GM21515 (cell line): ENCODE data around the gene IER3.

Source experiments
- ATAC-seq: cut with Tn5 transposase; IDR thresholded peaks from one replicate; pipeline ENCODE4 v1.9.1; 2021; ENCODE audit not compliant: unreplicated experiment

The IER3 gene, protein sequence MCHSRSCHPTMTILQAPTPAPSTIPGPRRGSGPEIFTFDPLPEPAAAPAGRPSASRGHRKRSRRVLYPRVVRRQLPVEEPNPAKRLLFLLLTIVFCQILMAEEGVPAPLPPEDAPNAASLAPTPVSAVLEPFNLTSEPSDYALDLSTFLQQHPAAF

DNA sequence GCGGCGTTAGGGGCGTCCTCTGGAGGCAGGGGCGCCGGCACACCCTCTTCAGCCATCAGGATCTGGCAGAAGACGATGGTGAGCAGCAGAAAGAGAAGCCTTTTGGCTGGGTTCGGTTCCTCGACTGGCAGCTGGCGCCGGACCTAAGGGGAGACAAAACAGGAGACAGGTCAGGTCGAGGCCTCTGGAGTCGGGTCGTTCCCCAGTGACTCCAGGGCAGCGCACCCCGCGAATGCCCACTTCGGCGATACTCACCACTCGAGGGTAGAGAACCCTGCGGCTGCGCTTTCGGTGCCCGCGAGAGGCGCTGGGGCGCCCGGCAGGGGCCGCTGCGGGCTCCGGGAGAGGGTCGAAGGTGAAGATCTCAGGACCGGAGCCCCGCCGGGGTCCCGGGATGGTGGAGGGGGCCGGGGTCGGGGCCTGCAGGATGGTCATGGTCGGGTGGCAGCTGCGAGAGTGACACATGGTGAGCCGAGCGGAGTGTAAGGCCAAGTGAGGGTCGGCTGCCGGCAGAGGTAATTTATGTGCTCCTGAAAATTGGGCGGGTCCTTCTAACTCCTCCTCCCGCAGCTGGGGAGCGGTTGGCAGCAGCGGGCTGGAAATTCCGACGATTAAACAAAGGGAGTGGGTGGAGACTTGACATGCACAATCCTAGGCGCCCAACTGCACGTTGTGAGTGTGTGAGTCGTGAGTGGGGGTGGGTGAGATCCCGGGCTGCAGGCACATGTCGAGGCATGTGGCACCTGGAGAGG, at the start of gene IER3:
IER3 (minus strand) TSS at position 494 of the 752 bp plus-strand sequence; CDS start at position 465, 29 bp downstream.
- no peak for ATAC-seq

DNA sequence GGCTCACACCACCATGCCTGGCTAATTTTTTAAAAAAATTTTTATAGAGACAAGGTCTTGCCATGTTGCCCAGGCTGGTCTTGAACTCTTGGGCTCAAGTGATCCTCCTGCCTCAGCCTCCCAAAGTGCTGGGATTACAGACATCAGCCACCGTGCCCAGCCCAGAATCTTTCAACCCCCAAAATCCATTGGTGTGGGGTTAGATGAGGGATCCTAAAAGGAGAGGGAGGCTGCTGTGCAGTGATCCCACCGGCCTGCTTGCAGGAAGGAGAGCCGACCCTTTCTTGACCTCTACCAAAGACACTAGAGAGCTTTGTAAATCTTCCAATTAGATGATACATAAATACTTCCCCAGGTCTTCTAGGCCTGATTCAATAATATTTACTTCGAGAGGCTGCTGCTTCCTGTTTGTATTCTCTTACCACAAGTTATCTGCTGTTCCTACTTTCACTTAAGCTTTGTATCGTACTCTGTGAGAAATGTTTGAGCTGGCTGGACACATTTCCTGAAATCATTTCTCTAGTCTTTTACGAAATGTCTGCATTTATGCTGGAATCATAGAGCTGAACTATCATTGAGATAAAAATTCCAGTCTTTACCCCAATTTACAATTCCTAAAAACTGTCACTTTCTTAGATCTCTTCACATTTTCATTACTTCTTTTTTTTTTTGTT, 49.3 kb upstream of the IER3 start:
- no peak for ATAC-seq

DNA sequence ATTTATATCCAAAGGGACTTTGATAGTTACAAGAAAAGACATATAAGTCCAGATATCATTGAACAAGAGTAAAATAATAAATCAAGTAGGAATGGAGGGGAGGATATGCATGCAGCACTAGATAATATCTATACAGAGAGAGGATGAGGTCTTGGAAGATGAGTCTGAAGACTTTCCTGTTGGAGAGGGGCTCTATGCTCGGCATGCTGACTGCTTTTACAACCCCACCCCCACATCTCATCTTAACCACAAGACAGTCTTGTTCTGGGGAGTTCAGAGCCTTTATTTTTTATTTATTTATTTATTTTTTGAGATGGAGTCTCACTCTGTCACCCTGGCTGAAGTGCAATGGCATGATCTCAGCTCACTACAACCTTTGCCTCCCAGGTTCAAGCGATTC, 48.4 kb upstream of the IER3 start:
- no peak for ATAC-seq

DNA sequence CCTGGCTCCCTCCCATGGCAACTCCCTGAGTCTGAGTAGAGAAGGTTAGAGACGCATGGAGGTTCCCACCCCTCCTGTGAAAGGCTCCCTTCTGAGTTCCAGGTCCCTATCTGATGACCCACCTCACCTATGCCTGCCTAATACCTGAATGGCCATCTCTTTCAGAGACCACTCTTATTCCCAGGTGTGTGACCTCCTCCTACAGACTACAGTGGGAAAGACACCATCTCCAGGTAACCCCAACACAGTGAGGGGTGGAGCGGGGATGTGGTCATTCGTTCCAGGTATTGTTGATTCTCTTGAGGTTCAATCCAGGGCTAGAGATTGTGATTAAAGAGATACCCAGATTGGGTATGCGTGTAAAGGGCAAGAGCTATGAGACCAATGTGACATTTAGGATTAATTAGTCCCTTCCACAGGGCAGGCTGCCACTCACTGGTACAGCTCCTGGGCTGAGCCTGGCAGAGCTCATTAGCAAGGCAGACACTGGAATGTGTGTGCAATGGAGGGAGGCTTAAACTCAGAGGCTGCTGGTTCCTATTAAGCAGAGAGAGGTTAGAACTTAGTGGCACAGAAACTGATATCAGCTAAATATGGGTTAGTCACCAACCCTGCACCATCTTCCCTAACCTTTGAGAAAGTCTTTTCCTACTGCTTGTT, 46.5 kb upstream of the IER3 start:
- ATAC-seq: no peak

DNA sequence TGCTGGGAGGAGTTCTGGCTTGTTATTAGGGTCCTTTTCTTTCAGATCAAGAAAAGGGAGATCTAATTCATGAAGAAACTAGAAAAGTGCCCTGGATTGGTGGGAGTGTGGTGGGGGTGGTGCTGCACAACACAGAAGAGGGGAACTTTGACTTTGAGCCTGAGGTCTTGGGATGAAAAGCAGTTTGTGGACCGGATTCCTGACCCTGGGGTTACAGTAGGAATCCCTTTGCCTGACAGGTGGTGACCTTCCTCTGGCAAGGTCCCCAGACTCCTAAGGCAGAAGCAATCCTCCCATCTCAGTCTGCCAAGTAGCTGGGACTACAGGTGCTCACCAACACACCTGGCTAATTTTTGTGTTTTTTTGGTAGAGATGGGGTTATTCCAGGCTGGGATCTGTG, 45.3 kb upstream of the IER3 start:
- ATAC-seq: no peak

DNA sequence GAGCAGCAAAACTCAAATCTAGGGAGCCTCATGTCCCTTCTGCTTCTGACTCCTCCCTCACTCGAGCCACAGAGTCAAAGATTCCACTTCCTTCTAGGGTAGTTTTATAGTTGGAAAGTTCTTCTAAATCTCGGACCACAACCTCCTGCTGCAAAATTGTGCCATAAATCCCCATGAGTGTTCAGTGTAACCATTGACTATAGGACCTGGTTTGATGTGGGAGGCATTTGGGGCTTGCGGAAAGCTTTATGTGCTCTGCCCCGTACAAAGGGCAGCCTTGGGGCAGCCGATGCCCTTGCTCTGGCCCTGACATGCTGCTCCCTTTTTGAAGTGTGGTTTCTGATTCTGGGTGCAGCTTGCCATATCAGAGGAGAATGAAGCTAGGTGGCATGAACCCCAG, 43.6 kb upstream of the IER3 start:
- no peak for ATAC-seq

DNA sequence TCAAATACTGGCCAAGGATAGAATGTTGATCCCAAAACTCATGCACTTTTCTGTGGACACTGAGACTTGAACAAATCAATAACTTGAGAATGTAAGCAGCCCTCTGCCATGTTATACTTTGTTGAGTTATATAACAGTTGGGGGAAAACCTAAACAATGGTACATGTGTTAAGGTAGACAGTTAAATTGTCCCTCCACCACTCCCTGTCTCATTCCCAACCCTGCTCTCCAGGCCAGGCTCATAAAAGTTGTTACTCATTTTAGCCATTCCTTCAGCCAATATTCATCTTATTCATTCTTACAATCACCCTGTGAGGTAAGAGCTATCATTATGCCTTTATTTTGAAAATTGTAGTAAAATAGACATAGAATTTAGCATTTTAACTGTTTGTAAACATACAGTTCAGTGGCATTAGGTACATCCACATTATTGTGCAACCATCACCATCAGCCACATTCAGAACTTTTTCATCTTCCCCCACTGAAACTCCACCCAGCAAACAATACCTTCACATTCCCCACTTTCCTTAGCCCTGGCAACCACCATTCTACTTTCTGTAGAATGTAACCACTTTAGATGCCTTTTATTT, 38.2 kb upstream of the IER3 start:
- ATAC-seq: no peak

DNA sequence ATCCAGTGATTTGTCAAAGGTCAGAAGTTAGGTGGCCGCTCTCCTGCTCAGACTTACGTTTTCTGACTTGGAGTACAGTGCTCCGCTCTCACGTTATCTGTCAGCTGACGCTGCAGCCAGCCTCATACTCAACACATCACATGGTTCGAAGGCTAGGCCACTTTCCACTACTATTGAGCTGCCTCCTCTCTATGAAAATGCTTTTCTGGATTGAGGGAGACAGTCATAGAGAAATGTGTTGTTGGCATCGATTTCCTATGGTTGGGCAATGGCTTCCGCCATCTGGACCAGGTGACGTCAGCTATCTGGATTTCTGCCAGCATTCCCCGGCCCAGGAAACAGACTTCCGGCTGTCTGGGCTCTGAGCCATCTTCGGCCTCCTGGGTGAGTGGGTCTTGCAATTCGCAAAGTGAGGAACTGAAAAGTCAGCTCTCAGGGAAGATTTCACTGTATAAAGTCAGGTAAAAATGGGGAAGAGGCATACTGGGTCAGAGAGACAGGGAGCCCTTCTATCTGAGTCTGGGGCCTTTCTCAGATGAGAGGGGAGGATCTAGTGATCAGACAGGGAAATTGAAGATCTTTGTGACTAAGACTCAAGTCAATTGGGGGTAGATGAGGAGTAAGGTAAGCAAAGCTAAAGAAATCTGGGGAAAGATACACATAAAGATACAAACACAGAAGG, 37.5 kb upstream of the IER3 start:
- ATAC-seq: no peak

DNA sequence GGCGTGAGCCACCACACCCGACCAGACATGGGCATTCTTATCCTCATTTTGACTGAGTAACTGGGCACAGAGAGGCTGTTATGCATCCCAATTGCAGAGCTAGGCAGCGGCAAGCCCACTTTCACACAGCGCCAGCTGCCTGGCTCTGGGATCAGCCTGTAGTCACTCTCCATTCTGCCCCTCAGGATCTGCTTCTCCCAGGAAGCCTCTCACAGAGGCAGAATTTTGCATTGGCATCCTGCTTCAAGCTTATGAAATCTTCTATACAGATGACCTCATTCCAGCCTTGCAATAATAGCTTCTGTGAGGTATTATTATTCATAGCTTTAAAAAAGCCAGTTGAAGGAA, 37.0 kb upstream of the IER3 start:
- ATAC-seq: no peak

DNA sequence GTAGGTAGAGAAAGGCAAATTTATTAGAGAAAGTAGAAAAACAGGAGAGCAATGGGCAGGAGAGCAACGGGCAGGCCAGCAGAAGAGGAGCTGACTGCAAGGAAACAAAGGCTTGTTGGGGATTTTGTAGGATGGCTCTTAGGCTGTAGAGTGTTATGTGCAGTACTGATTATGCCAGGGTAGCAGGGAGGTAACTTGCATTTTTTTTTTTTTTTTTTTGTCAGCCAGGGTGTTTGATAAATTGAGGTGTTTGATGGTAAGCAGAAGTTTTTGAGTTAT, 36.2 kb upstream of the IER3 start:
- no peak for ATAC-seq

DNA sequence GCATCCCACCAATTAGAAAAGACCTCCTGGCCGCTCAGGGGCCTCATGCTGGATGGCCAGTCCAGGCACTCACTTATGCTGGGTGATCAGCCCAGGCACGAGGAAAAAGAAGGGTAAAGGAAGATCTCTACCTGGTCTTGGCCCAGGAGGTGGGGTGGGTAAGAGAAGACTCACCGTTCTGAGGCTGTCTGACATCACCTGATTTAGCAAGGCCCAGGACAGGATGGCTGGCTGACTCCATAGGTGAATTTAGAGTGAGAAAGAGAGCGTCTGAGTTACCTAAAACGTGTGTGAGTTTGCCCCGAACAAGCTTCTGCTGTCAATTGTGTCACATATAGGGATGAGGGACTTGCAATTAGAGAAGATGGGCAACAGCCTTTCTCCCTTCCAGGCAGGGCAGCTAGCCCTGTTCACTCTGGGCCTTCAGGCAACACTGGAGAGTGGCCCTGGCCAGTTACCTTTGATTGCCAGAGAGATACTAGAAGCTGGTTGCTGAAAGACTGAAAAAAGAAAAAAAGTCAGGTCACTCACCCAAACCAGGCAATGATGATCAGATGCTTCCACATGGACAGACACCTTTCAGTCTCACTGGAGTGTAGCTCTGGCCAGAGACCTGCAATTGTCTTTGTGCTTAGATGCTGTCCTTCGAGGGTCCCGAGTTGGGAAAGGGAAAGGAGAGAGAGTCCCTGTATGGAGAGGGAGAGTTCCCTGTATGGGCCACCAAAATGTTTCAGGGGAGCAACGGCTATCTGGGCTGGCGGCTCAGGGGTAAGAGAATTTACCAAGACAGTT, 35.7 kb upstream of the IER3 start:
- ATAC-seq: no peak

DNA sequence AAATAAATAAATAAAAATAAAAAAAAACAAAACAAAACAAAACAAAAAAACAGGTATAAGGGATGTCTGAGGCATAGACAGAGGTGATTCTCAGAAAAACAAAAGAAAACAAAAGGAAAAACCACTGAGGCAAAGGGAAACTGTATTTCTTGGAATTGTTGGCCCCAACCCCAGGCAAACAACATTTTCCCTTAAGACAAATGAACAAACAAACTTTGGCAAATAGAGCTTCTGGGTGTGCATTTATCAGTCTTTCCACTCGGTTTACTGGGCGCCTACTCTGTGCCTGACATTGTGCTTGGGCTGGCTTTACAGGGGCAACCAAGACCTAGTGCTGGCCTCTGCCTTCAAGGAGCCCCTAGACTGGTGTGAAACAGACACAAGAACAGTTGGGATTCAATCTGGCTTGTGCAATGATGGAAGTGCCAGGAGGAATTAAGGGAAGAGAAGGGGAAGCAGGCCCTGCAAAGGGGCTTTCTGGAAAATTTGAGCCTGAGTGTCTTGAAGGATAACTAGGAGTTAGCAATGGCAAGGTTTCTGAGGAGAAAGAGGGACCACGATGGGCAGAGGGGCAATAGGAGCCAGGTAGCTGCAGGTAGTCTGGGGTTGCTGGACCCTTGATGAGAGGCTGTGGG, 33.8 kb upstream of the IER3 start:
- no peak for ATAC-seq

DNA sequence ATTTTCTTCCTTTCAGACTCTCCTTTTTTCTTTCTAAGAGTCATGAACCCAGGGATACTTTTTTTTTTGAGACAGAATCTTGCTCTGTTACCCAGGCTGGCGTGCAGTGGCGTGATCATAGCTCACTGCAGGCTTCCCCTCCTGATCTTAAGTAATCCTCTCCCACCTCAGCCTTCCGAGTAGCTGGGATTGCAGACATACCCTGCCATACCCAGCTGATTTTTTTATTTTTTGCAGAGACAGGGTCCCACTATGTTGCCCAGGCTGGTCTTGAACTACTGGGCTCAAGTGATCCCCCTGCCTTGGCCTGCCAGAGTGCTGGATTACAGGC, 32.8 kb upstream of the IER3 start:
- ATAC-seq: no peak

DNA sequence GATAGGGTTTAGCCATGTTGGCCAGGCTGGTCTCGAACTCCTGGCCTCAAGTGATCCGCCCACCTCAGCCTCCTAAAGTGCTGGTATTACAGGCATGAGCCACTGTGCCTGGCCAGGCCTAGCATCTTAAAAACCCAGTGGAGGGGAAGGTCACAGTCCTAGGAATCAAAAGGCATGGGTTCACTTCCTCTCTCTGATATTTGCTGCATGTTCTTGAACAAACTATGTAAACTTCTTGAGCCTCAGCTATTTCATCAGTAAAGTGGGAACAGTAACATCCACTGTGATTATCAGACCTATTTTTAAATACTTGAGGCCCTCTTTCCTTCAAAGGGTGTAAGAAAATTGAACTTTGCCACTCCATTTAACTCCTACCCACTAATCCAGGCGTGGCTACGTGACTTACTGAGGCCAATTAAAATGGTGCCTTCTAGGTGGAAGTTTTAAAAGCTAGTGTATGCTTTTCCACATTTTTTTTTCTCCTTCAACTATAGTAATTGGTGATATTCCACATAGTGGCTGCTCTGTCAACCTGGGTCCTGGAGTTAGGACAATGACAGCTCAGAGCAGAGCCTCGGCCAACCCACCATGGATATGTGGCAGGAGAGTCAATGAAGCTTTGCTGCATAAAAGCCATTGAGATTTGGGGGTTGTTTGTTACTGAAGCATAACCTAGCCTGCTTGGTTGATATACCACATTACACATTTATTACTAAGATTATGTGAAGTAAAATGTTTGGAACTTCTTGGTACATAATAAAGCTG, 32.2 kb upstream of the IER3 start:
- no peak for ATAC-seq

DNA sequence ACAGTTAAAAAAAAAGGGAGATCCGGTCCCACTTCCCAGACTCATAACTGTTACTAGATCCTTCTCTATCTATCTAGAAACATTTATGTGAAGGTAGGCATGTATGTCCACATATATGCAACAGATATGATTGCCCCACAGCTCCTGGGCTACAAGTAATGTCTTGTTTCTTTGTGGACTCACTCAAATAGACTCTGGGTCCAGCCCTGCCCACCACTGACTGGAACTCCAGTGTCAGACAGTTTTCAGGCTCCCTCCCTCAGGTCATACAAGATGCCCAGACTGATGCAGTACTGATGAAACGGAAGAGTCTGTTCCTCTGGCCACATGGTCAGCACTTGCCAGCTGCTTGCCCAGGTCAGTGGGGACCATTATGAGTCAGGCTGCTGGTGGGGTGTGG, 30.8 kb upstream of the IER3 start:
- no peak for ATAC-seq

DNA sequence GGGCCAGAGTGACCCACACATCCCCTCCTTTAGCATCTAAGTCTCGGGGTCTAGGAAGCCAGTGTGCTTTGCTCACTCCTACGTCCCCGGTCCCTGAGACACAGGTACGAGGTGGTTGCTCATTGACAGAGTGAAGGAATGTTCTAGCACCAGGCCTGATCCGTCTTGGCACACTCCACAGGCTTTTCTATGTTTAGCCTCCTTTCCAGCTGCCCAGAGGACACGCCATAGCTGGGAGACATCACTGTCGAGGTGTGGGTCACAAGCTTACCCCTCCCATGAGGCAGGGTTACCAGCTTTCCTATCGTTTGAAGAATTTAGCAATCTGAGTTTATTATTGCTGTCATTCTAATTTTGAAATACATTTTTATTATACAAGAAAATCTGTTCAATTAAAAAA, 30.4 kb upstream of the IER3 start:
- no peak for ATAC-seq

DNA sequence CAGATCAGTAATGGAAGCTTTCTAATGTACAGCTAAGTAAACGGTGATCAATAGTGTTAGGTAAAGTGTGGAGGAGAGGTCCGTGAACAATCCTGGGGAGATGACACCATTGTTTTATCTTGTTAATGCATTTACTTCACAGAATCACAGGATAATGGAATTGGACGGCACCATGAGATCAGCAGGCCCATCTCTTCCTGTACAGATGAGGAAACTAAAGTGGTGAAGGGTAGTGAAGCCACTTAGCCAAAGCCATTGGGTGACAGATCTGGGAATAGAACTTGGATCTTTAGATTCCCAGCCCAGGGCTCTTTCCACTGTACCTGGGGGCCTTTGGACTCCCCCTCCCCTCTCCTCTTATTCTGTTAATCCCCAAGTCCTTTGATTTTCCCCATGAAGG, 26.2 kb upstream of the IER3 start:
- ATAC-seq: no peak

DNA sequence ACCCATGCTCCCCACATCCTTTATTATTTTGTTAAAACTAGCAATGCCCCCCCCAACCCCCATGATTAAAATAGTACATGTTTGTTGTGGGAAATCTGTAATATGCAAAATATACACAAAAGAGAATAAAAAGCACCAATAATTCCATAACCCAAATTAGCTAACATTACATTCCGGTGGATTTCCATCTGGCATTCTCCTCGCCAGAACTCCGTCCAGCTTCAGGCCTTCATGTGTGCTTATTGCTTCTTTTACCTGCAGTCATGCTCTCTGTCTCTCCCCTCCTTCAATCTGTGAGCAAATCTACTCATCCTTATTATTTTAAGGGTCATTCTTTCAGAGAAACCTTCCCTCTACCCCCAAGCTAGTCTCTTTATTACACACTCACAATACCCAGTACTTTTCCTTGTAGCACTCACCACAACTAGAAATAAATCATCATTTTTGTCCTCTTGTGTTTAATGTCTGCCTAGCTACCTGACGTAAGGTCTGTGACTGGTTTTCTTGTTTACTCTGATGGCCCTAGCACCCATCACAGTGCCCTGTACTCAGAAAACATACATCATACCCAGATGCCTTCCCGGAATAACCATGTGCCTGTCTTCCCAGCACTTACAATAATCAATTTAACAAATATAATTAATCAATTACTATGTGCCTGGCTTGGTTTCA, 25.6 kb upstream of the IER3 start:
- no peak for ATAC-seq
